ENCODE measurements around the gene LMF1.

Gene LMF1

DNA sequence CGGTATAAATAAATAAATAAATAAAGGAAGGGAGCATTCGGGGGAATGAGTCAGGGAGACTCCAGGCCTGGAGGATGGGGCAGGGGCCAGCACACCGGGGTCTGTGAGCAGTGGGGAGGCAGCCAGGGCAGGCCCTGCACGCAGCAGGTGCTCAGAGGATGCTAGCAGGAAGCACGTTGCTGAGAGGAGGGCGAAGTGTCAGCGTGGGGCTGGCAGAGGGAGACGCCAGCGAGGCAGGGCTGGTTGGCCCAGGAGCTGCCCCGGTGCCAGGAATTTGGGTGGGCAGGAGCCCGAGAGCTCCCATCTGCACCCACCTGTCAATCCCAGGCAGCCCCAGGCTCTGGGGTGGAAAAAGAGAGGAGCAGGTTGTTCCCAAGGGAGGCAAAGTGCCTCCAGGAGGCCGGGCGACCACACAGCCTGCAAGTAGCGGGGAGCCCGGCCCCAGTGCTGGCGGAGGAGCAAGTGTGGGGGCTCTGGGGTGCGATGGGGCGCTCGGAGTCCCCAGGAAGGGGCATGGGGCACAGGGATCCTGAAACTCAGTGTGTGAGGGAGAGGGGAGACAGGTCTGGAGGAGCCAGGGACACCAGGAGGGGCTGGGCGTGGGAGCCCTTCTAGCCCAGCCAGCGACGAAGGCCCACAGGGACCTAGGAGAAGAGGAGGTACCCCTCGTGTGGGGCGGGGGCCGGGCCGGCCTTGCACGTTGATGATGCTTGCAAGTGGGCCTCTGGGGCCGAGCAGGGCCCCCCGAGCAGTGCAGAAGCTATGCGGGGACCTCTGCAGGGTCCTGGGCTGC, 38.8 kb upstream of the LMF1 start:
- DNase-seq (ENCODE audit: low read depth, low spot score) = no peak
- TF ChIP-seq, protein P1, sequence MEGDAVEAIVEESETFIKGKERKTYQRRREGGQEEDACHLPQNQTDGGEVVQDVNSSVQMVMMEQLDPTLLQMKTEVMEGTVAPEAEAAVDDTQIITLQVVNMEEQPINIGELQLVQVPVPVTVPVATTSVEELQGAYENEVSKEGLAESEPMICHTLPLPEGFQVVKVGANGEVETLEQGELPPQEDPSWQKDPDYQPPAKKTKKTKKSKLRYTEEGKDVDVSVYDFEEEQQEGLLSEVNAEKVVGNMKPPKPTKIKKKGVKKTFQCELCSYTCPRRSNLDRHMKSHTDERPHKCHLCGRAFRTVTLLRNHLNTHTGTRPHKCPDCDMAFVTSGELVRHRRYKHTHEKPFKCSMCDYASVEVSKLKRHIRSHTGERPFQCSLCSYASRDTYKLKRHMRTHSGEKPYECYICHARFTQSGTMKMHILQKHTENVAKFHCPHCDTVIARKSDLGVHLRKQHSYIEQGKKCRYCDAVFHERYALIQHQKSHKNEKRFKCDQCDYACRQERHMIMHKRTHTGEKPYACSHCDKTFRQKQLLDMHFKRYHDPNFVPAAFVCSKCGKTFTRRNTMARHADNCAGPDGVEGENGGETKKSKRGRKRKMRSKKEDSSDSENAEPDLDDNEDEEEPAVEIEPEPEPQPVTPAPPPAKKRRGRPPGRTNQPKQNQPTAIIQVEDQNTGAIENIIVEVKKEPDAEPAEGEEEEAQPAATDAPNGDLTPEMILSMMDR (IDR thresholded peaks at IDR 0.05; ENCODE audit: low read depth, low read length) = no peak
- in situ Hi-C loops (cut with HindIII; ENCODE audit: low sequenced_read_pairs) = no loop called here
- no peak overlapping the region for H3K4me3 ChIP-seq (ENCODE audit: low read depth, low read length)

GRCh38 chr16:1008085-1008484, 37.3 kb upstream of the LMF1 start:
- no peak overlapping the region for H3K4me3 ChIP-seq (ENCODE audit: low read depth, low read length)
- in situ Hi-C loops (cut with HindIII; ENCODE audit: low sequenced_read_pairs) = no loop called here
- TF ChIP-seq, protein P1 (IDR thresholded peaks at IDR 0.05; ENCODE audit: low read depth, low read length) = no peak
- DNase-seq (ENCODE audit: low read depth, low spot score) = no peak

- H3K4me3 ChIP-seq (ENCODE audit: low read depth, low read length) = no peak overlapping the region
- in situ Hi-C loops (cut with HindIII; ENCODE audit: low sequenced_read_pairs) = no loop called here
- TF ChIP-seq, protein P1 (IDR thresholded peaks at IDR 0.05; ENCODE audit: low read depth, low read length) = no peak
- DNase-seq (ENCODE audit: low read depth, low spot score) = no peak
Observed at GRCh38 chr16:1007284-1007850, 36.6 kb upstream of the LMF1 start.

GRCh38 chr16:1006781-1007180, 36.0 kb upstream of the LMF1 start:
- TF ChIP-seq, protein P1 (IDR thresholded peaks at IDR 0.05; ENCODE audit: low read depth, low read length) = no peak
- H3K4me3 ChIP-seq (ENCODE audit: low read depth, low read length) = no peak overlapping the region
- in situ Hi-C loops (cut with HindIII; ENCODE audit: low sequenced_read_pairs) = no loop called here
- DNase-seq (ENCODE audit: low read depth, low spot score) = no peak

DNA sequence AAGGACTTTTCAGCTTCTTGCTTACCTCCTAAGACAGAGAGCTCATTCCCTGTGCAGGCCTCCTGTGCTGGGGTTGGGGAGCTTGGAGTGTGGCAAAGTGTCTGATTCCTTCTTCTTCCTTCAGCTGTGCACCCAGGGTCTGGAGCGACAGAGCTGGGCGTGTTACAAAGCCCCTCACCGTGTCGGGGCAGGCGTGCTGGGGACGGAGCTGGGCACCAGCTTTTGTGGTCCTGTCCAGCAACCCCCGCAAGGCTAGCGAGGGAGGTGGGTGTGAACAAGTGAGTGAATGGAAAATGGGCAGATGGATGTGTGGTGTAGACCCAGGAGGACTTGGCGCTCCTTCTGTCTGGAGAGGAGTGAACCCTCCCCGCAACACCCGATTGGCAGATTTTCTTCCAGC, 34.5 kb upstream of the LMF1 start:
- in situ Hi-C loops (cut with HindIII; ENCODE audit: low sequenced_read_pairs) = no loop called here
- no peak for DNase-seq (ENCODE audit: low read depth, low spot score)
- H3K4me3 ChIP-seq (ENCODE audit: low read depth, low read length) = no peak overlapping the region
- TF ChIP-seq, protein P1 (IDR thresholded peaks at IDR 0.05; ENCODE audit: low read depth, low read length) = no peak

- no peak overlapping the region for H3K4me3 ChIP-seq (ENCODE audit: low read depth, low read length)
- TF ChIP-seq, protein P1 (IDR thresholded peaks at IDR 0.05; ENCODE audit: low read depth, low read length) = no peak
- in situ Hi-C loops (cut with HindIII; ENCODE audit: low sequenced_read_pairs) = no loop called here
Observed at GRCh38 chr16:1003391-1004347, 32.9 kb upstream of the LMF1 start.

More at GRCh38 chr16:1003391-1004347, 32.9 kb upstream of the LMF1 start:
- peak; percentile 44 for DNase-seq (ENCODE audit: low read depth, low spot score)

Data from astrocyte of the spinal cord (primary cell).